Tibial artery (tissue), 4 donors: ENCODE results near the gene PSMB2.

Experiments used
- DNase-seq, 2 donors: peaks; one replicate each; pipeline ENCODE4 v3.0.0-alpha.2; 2019
- H3K27ac ChIP-seq, 2 donors: fragments of 200-600 bp; sonication (generic) in 1 of 2; 1 replicate in 1 of 2; 2 replicates in 1 of 2; pipeline ENCODE4 v1.5.1; 2018 to 2019; ENCODE audit warnings: mild to moderate bottlenecking in 1 of 2
- H3K27me3 ChIP-seq, 2 donors: fragments of 200-600 bp; sonication (generic) in 1 of 2; one replicate each; pipeline versions ENCODE4 v1.5.1 to v1.6.0; 2016 to 2019
- H3K36me3 ChIP-seq, 3 donors: fragments of 200-600 bp; sonication (generic) in 2 of 3; one replicate each; pipeline ENCODE4 v1.5.1; 2016 to 2019; ENCODE audit warnings: mild to moderate bottlenecking in 2 of 3
- H3K4me1 ChIP-seq, 4 donors: fragments of 200-600 bp; sonication (generic) in 2 of 4; 1 replicate in 3 of 4; 2 replicates in 1 of 4; pipeline ENCODE4 v1.5.1; 2016 to 2019
- H3K4me3 ChIP-seq, 2 donors: fragments of 200-600 bp; sonication (generic) in 1 of 2; 1 replicate in 1 of 2; 2 replicates in 1 of 2; pipeline ENCODE4 v1.5.1; 2018 to 2019; ENCODE audit warnings: mild to moderate bottlenecking in 2 of 2
- H3K9me3 ChIP-seq, 3 donors: fragments of 200-600 bp; sonication (generic) in 1 of 3; one replicate each; pipeline ENCODE4 v1.5.1; 2016 to 2019
- intact Hi-C: fragments of 100-400 bp; cut with DNase I; formaldehyde crosslinking; loops from one replicate; pipeline ENCODE4 v1.15.0; 2023; ENCODE audit warnings: low total_unique reads
- TF ChIP-seq, protein P1 (sequence below), 2 experiments: fragments of 200-600 bp in 1 of 2; fragments of 450-650 bp in 1 of 2; IDR thresholded peaks; one replicate each; pipeline ENCODE4 v1.5.1; 2017 to 2019; ENCODE audit warnings: antibody characterized with exemption in 2 of 2, mild to moderate bottlenecking in 1 of 2, moderate library complexity in 1 of 2

The PSMB2 gene

DNA sequence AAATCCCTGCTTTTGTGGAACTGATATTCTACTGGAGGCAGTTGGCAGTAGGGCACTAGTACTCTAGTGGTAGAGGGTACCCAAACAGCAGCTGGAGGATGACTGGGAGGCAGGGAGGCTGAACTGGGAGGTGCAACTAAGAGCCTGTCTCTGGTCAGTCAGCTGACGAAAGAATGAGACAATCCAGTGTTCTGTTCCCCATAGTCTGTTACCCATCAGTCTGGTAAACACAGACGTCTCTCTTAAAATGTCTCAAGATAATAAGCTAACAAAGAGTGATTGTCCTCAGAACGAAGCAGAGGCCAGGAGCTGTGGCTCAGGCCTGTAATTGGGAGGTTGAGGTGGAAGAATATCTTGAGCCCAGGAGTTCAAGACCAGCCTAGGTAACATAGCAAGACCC is 37.9 kb downstream of the PSMB2 start:
- H3K36me3 ChIP-seq, result peaks cover 60 to 78% (median 73%) of the 10 kb centered on the region in 3 donors
- no peak for DNase-seq
- no peak overlapping the region for H3K27ac ChIP-seq

DNA sequence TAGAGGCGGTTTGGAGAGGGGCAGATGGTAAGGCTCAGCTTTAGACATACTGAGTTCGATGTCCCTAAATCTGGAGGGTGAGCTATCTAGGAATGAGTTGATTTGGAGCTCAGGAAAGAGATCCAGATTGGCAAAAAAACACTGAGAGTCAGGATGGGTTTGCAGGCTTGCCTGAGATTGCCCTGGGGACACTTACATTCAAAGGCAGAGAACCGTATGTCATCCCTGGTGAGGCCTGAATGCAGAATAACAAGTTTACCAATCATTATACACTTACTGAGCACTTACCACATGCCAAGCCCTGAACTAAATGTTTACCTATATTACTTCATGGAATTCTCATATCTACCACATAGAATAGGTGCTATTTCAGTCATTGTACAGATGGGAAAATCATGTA is 40.7 kb downstream of the PSMB2 start:
- intact Hi-C loops, result no loop called here

More for the DNA sequence above, 37.9 kb downstream of the PSMB2 start:
- Histone ChIP-seq H3K4me3 (no peak overlapping the region), H3K4me1 (no peaks in the 10 kb centered on the region), H3K9me3 (no peaks in the 10 kb centered on the region), H3K27me3 (no peaks in the 10 kb centered on the region)
- TF ChIP-seq, protein P1, sequence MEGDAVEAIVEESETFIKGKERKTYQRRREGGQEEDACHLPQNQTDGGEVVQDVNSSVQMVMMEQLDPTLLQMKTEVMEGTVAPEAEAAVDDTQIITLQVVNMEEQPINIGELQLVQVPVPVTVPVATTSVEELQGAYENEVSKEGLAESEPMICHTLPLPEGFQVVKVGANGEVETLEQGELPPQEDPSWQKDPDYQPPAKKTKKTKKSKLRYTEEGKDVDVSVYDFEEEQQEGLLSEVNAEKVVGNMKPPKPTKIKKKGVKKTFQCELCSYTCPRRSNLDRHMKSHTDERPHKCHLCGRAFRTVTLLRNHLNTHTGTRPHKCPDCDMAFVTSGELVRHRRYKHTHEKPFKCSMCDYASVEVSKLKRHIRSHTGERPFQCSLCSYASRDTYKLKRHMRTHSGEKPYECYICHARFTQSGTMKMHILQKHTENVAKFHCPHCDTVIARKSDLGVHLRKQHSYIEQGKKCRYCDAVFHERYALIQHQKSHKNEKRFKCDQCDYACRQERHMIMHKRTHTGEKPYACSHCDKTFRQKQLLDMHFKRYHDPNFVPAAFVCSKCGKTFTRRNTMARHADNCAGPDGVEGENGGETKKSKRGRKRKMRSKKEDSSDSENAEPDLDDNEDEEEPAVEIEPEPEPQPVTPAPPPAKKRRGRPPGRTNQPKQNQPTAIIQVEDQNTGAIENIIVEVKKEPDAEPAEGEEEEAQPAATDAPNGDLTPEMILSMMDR (IDR thresholded peaks at IDR 0.05), result no peak
- intact Hi-C loops, result no loop called here

GRCh38 chr1:35599411-35599810 is 41.9 kb downstream of the PSMB2 start:
- intact Hi-C loops, result no loop called here
- no peaks in the 10 kb centered on the region for H3K4me1 ChIP-seq
- no peaks in the 10 kb centered on the region for H3K9me3 ChIP-seq
- DNase-seq, result no peak
- H3K27me3 ChIP-seq, result no peaks in the 10 kb centered on the region
- peaks cover 30 to 62% (median 44%) of the 10 kb centered on the region in 3 donors for H3K36me3 ChIP-seq
- H3K4me3 ChIP-seq, result no peak overlapping the region
- TF ChIP-seq, protein P1 (IDR thresholded peaks at IDR 0.05), result no peak
- H3K27ac ChIP-seq, result no peak overlapping the region

More for the DNA sequence above, 40.7 kb downstream of the PSMB2 start:
- Histone ChIP-seq H3K4me3 (no peak overlapping the region), H3K36me3 (peaks cover 41 to 73% (median 56%) of the 10 kb centered on the region in 3 donors), H3K27me3 (no peaks in the 10 kb centered on the region), H3K4me1 (no peaks in the 10 kb centered on the region), H3K9me3 (no peaks in the 10 kb centered on the region), H3K27ac (no peak overlapping the region)
- no peak for DNase-seq
- TF ChIP-seq, protein P1 (IDR thresholded peaks at IDR 0.05), result no peak

DNA sequence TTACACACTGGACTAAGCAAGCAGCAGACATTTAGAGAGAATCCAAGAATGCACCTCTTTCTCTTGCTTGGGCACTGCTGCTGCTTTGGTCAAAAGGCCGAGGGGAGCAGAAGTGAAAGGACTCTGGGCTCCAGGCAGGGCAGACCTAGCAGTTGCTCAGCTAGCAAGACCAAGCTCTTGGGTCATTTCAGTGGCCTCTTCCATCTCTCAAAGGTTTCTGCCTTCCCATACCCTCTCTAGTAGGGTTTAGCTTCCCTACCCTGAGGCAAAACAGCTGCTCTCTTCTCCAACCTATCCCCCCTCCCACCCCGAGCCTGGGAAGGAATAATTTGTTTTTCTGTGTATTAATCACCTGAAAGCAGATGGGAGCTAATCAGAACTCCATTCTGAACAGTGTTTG is 42.4 kb downstream of the PSMB2 start:
- DNase-seq, result no peak
- Histone ChIP-seq H3K4me3 (no peak overlapping the region), H3K4me1 (no peaks in the 10 kb centered on the region), H3K27ac (no peak overlapping the region), H3K36me3 (peaks cover 25 to 56% (median 39%) of the 10 kb centered on the region in 3 donors), H3K9me3 (no peaks in the 10 kb centered on the region), H3K27me3 (no peaks in the 10 kb centered on the region)
- intact Hi-C loops, result no loop called here
- TF ChIP-seq, protein P1 (IDR thresholded peaks at IDR 0.05), result no peak

DNA sequence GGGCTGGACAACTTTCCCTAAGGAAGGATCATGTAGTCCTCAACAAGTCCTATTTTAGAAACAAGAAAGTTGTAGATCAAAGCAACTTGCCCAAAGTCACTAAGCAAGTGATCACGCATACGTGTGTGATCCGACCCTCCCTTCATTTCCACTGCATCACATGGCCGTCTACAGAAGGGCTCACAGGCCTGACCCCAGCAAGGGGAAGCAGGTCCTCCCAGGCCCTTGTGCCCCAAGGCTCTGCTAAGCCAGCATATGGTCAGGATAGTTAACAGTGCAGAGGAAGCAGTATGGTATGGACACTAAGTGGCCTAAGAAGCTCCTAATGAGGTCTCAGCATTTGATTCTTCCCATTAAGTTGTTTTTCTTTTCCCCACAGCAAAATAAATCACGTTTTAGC is 43.5 kb downstream of the PSMB2 start:
- TF ChIP-seq, protein P1 (IDR thresholded peaks at IDR 0.05), result no peak
- peaks cover 16 to 46% (median 29%) of the 10 kb centered on the region in 3 donors for H3K36me3 ChIP-seq
- DNase-seq, result no peak
- H3K9me3 ChIP-seq, result no peaks in the 10 kb centered on the region
- intact Hi-C loops, result no loop called here
- H3K27me3 ChIP-seq, result no peaks in the 10 kb centered on the region
- no peak overlapping the region for H3K4me3 ChIP-seq
- H3K27ac ChIP-seq, result no peak overlapping the region
- H3K4me1 ChIP-seq, result no peaks in the 10 kb centered on the region

GRCh38 chr1:35595684-35596083 is 45.6 kb downstream of the PSMB2 start:
- Histone ChIP-seq H3K4me3 (no peak overlapping the region), H3K27me3 (no peaks in the 10 kb centered on the region), H3K4me1 (no peaks in the 10 kb centered on the region), H3K36me3 (peaks cover 0 to 30% (median 16%) of the 10 kb centered on the region in 3 donors), H3K27ac (no peak overlapping the region), H3K9me3 (no peaks in the 10 kb centered on the region)
- no peak for DNase-seq
- intact Hi-C loops, result no loop called here
- TF ChIP-seq, protein P1 (IDR thresholded peaks at IDR 0.05), result no peak
